Cardiac atrium fibroblast (primary cell): Measurements from ENCODE around the gene PSORS1C2. TPM values are rescaled to one million over a fixed set of nuclear protein-coding genes. Genes with fewer than 3 reads are reported as not detected.

Experiments
- total RNA-seq: library from RNA; depleted of rRNA; stranded (reverse); fragments of >200 nt; gene quantifications from 2 replicates; pipeline ENCODE4 v1.2.3, GENCODE V29; 2015

The PSORS1C2 gene
- not detected in 2 replicates for total RNA-seq

GRCh38 chr6:31138982-31139381, at the start of gene PSORS1C2:
Gene PSORS1C2, minus strand, starts transcription at chr6:31139066. Its CDS starts 40 bp downstream, at chr6:31139026.

GRCh38 chr6:31170600-31170881, 31.7 kb upstream of the PSORS1C2 start, which contains the start of gene POU5F1:
Gene POU5F1, minus strand, starts transcription at chr6:31170682. Its CDS starts 62 bp downstream, at chr6:31170620.

GRCh38 chr6:31158140-31158862, 19.4 kb upstream of the PSORS1C2 start, which contains the start of gene TCF19:
Gene TCF19, plus strand, starts transcription at chr6:31158589. Its CDS starts 881 bp downstream, at chr6:31159470.

GRCh38 chr6:31157513-31158139, 18.8 kb upstream of the PSORS1C2 start, which contains the start of gene CCHCR1:
Gene CCHCR1, minus strand, starts transcription at chr6:31157802. Its CDS starts 202 bp downstream, at chr6:31157600.

GRCh38 chr6:31120151-31120915, 18.5 kb downstream of the PSORS1C2 start, which contains the start of gene CDSN:
Gene CDSN, minus strand, starts transcription at chr6:31120446. Its CDS starts 27 bp downstream, at chr6:31120419.

GRCh38 chr6:31114541-31114878, 24.4 kb downstream of the PSORS1C2 start, which contains the start of gene PSORS1C1:
Gene PSORS1C1, plus strand, starts transcription at chr6:31114800. Its CDS starts 14,833 bp downstream, at chr6:31129633.

GRCh38 chr6:31112478-31112877, 26.4 kb downstream of the PSORS1C2 start, which contains the start of gene C6orf15:
Gene C6orf15, minus strand, starts transcription at chr6:31112575. Its CDS starts 20 bp downstream, at chr6:31112555.

Other genes with a start within 250 kb of the PSORS1C2 start
- 7.6 and 13.2 TPM in 2 replicates for gene GTF2H4, start 230.9 kb downstream of the PSORS1C2 start, total RNA-seq
- gene VARS2, start 224.8 kb downstream of the PSORS1C2 start, total RNA-seq: 6.8 and 7.9 TPM in 2 replicates
- not detected in 2 replicates for gene SFTA2, start 206.9 kb downstream of the PSORS1C2 start, total RNA-seq
- not detected in 2 replicates for gene MUCL3, start 198.1 kb downstream of the PSORS1C2 start, total RNA-seq
- gene MUC21, start 155.3 kb downstream of the PSORS1C2 start, total RNA-seq: not detected in 2 replicates
- not detected in 2 replicates for gene MUC22, start 128.6 kb downstream of the PSORS1C2 start, total RNA-seq
- gene C6orf15, start 26.5 kb downstream of the PSORS1C2 start, total RNA-seq: not detected in 2 replicates
- gene PSORS1C1, start 24.3 kb downstream of the PSORS1C2 start, total RNA-seq: 0.16 and 1.1 TPM in 2 replicates
- not detected in 2 replicates for gene CDSN, start 18.6 kb downstream of the PSORS1C2 start, total RNA-seq
- 15.7 and 21.7 TPM in 2 replicates for gene CCHCR1, start 18.7 kb upstream of the PSORS1C2 start, total RNA-seq
- gene TCF19, start 19.5 kb upstream of the PSORS1C2 start, total RNA-seq: 7.0 and 11.0 TPM in 2 replicates
- gene POU5F1, start 31.6 kb upstream of the PSORS1C2 start, total RNA-seq: not detected in 2 replicates
- gene HLA-C, start 133.0 kb upstream of the PSORS1C2 start, total RNA-seq: 315 and 380 TPM in 2 replicates
- 105 and 210 TPM in 2 replicates for gene HLA-B, start 218.1 kb upstream of the PSORS1C2 start, total RNA-seq